GM19452 (cell line): Measurements from ENCODE around the gene LGALS4.
"Not testable (repeated sequence)": the region's sequence is repeated elsewhere in the genome, so short reads cannot be mapped to it uniquely, and the experiment has no call there.

Source experiments
- ATAC-seq: cut with Tn5 transposase; IDR thresholded peaks from one replicate; pipeline ENCODE4 v1.9.1; 2021; ENCODE audit not compliant: unreplicated experiment

LGALS4 gene

DNA sequence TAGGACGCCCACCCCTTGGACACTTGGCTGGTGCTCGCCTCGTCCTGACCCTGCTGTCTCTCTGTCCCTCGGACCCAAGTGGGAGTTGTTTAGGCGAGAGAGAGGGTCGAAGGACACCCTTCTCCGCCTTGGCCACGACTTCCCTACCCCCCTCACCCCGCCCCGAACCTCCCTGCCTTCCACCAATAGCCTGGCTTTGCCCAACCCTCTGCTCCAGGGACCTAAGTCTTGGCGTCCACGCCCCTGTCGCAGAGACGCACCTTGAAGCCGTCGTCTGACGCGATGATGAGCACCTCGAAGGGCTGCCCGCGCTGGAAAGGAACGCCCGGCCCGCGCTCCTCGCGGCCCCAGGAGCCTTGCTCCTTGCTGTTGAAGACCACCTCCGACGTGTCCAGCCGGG, 41.2 kb downstream of the LGALS4 start:
- ATAC-seq: not testable (repeated sequence)

DNA sequence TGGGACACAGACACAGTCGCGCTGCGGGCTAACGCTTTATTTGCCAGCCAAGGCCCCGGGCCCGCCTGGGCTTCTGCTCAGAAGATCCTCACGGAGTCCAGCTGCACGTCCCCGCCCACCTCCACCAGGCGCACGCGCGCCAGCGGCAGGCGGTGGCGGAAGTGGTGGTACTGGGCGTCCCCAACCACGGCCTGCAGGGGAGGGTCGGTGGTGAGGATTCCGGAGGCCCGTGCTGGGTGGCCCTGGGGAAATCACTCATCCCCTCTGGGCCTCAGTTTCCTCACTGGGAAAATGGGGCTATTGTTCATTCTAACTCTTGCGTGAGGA, 41.8 kb downstream of the LGALS4 start:
- not testable (repeated sequence) for ATAC-seq

DNA sequence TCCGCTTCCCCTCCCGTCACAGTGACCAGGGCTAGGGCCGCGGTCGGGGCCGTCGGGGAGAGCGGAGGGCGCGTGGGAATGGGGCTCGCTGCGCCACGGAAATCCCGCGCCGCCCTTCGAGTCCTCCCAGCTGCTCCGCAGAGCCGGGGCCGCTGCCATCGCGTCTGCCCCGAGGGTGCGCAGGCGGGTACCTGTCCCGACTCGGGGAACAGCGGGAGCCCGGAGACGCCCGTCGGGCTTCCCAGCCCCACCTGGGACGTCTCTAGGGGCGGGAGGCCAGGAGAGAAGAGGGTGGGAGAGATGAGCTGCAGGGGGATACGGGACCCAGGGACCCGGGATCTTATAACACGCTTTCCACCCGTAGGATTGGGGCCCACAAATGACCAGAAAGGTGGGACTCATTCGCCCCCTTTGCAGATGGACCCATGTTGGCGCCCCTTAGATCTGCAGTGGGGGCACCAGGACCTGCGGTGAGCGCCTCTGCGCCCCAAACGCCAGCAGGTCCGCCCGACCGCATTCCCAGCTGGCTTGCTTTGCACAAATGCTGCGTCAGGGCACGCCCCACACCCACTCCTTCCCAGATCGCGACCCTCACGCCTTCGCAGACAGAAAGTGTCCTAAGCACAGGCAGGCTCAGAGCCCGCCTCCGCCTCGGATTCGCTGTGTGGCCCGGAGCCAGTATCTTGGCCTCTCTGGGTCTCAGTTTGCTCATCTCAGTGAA, 42.4 kb downstream of the LGALS4 start:
- ATAC-seq: not testable (repeated sequence)

DNA sequence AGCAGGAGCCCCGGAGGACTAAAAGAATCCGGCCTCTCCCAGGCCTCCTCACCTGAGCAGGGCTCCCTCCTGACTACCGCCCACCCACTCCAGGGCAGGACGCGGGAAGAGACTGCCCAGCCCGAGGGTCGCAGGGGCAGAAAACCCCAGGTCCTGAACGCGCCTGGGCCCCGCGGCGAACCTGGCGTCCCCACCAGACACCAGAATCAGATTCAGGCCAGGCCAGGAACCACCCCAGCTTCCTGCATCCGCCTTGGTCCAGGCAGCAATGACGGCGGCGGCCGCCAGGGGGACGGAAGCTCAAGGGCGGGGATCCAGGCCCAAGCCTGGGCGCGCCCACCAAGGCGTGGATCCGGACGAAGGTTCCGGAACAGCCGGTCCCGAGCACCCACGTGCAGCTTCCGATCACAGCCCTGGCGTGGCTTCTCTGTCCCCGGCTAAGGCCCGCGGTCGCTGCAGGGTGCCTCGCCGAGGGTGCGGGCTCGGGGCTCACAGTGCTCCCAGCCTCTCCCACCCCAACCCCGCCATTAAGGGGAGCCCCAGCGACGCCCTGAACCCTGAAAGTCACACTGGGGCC, 43.0 kb downstream of the LGALS4 start:
- no peak for ATAC-seq

DNA sequence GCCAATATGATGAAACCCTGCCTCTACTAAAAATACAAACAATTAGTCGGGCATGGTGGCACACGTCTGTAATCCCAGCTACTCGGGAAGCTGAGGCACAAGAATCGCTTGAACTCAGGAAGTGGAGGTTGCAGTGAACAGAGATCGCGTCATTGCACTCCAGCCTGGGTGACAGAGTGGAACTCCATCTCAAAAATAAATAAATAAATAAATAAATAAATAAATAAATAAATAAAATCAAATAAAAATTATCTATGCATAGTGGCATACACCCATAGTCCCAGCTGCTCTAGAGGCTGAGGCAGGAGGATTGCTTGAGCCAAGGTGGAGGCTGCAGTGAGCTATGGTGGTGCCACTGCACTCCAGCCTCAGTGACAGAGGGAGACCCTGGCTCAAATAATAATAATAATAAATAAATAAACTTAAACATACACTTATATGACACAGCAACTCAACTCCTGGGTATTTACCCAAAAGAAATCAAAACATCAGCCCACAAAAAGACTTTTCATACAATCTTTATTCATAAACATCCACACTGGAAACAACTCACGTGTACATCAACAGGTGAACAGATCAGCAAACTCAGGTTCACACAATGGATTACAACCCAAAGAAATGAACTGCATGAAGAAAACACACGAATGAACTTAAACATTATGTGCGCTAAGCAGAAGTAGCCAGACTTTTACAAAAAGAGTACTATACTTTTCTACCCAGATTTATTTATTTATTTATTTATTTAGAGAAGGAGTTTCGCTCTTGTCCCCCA, 46.3 kb downstream of the LGALS4 start:
- ATAC-seq: no peak

DNA sequence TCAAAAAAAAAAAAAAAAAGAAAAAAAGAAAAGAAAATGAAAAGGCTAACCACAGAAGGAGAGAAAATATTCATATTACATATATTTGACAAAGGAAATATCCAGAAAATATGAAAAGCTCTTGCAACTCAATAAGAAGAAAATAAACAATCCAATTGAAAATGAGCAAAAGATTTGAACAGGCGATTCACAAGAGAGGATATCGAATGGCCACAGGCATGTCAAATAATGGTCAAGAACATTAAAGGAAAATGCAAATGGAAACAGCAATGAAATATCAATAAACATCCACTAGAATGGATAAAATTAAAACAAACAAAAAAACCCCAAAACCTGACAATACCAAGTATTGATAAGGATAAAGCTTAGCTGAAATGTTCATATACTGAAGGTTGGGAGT, 47.5 kb downstream of the LGALS4 start:
- no peak for ATAC-seq

DNA sequence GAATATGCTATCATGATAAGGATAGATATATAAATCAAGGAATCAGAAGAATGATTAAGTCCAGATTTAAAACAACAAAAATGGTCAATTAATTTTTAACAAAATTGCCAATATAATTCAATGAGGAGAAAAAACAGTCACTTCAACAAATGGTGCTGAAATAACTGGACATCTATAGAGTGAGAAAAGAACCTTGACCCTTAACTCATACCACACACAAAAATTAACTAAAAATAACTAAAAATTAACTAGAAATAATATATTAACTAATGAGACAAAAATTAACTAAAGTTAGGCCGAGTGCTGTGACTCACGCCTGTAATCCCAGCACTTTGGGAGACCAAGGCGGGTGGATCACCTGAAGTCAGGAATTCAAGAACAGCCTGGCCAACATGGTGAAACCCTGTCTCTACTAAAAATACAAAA, 48.9 kb downstream of the LGALS4 start:
- no peak for ATAC-seq

DNA sequence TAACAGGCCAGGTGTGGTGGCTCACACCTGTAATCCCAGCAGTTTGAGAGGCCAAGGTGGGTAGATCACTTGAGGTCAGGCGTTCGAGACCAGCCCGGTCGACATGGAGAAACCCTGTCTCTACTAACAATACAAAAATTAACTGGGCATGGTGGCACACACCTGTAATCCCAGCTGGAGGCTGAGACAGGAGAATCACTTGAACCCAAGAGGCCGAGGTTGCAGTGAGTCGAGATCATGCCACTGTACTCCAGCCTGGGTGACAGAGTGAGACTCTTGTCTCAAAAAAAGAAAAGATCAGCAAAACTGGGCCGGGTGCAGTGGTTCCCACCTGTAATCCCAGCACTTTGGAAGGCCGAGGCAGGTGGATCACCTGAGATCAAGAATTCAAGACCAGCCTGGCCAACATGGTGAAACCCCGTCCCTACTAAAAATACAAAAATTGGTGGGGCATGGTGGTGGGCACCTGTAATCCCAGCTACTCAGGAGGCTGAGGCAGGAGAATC, 50.8 kb downstream of the LGALS4 start:
- not testable (repeated sequence) for ATAC-seq

DNA sequence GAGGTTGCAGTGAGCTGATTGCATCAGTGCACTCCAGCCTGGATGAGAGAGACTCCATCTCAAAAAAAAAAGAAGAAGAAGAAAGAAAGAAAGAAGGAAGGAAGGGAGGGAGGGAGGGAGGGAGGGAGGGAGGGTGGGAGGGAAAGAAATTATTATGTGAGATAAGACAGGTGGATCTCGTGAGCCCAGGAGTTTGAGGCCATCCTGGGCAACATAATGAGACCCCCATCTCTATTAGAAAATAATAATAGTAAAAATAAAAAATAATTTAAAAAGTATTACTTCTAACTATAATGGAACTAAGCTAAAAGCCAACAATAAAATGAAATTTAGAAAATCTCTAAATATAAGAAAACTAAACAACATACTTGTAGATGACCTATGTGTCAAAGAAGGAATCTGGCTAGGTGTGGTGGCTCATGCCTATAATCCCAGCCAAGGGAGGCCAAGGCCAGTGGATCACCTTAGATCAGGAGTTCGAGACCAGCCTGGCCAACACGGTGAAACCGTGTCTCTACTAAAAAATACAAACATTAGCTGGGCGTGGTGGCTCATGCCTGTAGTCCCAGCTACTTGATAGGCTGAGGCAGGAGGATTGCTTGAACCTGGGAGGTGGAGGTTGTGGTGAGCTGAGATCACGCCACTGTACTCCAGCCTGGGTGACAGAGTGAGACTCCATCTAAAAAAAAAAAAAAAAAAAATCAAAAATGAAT, 51.8 kb downstream of the LGALS4 start:
- ATAC-seq: not testable (repeated sequence)

DNA sequence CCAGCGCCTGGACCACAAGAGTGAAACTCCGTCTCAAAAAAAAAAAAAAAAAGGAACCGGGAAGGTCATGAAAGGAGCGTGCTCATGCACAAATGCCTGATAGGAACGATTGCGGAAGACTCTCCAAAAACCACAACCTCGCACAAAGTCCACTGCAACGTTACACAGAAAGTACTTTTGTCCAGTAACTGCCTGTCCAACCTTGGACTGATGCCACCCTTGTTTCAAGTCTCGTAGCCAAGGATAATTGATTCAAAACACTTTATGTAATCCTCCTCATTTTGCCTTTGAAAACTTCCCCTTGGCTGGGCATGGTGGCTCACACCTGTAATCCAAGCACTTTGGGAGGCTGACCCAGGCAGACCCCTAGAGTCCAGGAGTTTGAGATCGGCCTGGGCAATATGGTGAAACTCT, 53.1 kb downstream of the LGALS4 start:
- no peak for ATAC-seq

DNA sequence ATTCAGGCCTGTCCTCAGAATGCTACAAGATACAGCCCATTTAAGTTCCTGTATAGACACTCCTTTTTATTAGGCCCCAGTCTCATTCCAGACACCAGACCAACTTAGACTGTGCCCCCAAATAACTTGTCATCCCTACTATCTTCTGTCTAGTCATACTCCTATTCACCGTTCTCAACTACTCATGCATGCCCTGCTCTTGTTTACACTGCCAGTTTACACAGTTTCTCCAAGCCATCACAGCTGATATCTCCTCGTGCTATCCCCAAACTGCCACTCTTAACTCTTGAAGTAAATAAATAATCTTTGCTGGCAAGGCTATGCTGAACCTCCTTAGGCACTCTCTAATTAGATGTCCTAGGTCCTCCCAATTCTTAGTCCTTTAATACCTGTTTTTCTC, 58.5 kb downstream of the LGALS4 start:
- ATAC-seq: not testable (repeated sequence)

DNA sequence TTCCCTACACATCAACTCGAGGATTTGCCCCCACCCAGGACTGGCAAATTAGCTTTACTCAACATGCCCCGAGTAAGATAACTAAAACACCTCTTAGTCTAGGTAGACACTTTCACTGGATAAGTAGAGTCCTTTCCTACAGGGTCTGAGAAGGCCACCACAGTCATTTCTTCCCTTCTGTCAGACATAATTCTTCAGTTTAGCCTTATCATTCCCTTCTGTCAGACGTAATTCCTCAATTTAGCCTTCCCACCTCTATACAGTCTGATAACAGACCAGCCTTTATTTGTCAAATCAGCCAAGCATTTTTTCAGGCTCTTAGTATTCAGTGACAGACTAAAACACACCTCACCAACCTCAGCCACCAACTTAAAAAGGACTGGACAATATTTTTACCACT, 59.0 kb downstream of the LGALS4 start:
- not testable (repeated sequence) for ATAC-seq
